Cardiac septum (tissue), 1 donor: ENCODE data around the gene KCNJ16. TPM values are rescaled to one million over a fixed set of nuclear protein-coding genes. Genes with fewer than 3 reads are reported as not detected.

Experiments
- DNase-seq: peaks from one replicate; pipeline ENCODE4 v3.0.0-alpha.2; 2020; ENCODE audit warnings: low spot score
- intact Hi-C: fragments of 100-400 bp; cut with DNase I; formaldehyde crosslinking; loops from one replicate; pipeline ENCODE4 v1.14.0; 2022
- total RNA-seq: library from RNA; stranded (reverse); fragmentation: NEBNext Ultra II Directional; extraction: Animal tissue kit (Norgen Biotek cat#: 25700); gene quantifications from one replicate; pipeline ENCODE4 v1.2.1, GENCODE V29; 2021
- donor health status: DM: no; HTN: no; CAD: no.

The KCNJ16 gene
- total RNA-seq, 1 donor from 2014 or later: not detected

DNA sequence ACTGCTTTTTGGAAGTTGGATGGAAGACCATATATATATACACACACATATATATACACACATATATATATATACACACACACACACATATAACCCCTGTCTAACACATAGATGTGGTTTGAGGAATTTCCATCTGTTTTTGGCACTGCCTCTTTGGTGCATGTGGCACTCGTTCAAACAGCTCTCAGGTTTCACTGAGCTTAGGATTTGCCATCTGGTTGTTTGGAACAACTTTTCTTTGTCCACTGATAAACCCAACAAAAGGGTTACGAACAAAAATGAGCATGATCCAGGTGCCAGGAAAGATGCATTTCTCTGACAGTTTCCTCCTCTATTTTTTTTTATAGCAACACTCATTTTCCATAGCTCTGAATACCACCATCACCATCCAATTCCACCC, 14.6 kb upstream of the KCNJ16 start:
- no peak for DNase-seq
- intact Hi-C loops: no loop called here

DNA sequence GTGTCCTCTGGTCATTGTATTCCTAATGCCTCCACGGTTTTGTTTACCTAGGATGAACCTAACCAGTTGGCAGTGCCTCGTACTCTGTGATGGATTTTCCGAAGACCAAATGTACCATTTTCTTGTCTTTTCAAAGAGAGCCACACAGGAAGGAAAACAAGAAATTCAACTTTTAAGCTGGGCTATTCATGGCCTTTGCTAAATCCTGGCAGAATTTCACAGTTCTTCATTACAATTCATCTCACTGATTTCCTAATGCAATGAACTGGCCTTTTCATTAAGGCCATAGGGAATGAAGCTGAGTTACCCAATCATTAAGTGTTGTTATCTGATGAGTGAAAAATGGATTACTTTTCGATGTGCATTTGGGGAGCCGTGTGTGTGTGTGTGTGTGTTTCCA, 7.9 kb upstream of the KCNJ16 start:
- intact Hi-C loops: no loop called here
- no peak for DNase-seq

- DNase-seq: no peak
- intact Hi-C loops: no loop called here
These were observed 4.6 kb upstream of the KCNJ16 start for GRCh38 chr17:70070305-70071027.

GRCh38 chr17:70071127-70071526, 3.9 kb upstream of the KCNJ16 start:
- no peak for DNase-seq
- intact Hi-C loops: no loop called here

DNA sequence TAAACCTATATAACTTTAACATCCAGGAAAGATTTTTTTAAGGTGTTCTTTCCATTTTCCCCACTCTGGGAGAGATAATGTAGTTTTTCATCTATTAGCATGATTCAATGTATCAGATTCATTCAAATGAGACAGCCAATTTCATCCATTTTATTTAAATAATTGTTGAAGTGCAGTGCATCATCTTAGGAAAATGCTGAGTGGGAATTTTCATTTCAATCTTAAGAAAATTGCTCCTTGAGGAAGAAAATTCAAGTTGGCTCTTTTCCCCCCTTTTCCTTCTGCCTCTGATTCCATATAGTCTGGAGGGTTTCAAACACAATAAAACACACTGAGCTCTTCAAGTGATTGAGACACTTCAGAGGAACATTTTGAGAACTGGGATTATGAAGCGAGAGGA, 3.4 kb upstream of the KCNJ16 start:
- intact Hi-C loops: no loop called here
- no peak for DNase-seq

GRCh38 chr17:70072546-70073309, 2.3 kb upstream of the KCNJ16 start:
- DNase-seq: no peak
- intact Hi-C loops: no loop called here

DNA sequence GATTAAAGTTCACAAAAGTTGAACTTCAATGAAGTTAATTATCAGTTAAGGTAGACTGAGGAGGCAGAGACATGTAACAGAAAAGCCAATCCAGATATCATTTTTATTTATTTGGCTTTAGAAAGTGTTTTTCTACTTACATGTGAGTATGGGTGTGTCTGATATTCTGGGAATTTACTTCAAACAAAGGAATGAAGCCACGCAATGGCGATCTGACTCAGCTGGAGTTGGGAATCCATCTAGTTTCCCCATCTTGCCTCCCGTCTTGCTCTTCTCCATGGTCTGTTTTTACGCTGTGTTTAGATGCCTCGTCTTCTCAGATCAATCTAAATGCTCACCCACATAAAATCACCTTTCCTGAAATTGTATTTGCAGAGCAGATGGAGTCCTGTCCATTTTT, 1.7 kb upstream of the KCNJ16 start:
- DNase-seq: no peak
- intact Hi-C loops: no loop called here

GRCh38 chr17:70073799-70074198, 1.2 kb upstream of the KCNJ16 start:
- intact Hi-C loops: no loop called here
- DNase-seq: no peak

DNA sequence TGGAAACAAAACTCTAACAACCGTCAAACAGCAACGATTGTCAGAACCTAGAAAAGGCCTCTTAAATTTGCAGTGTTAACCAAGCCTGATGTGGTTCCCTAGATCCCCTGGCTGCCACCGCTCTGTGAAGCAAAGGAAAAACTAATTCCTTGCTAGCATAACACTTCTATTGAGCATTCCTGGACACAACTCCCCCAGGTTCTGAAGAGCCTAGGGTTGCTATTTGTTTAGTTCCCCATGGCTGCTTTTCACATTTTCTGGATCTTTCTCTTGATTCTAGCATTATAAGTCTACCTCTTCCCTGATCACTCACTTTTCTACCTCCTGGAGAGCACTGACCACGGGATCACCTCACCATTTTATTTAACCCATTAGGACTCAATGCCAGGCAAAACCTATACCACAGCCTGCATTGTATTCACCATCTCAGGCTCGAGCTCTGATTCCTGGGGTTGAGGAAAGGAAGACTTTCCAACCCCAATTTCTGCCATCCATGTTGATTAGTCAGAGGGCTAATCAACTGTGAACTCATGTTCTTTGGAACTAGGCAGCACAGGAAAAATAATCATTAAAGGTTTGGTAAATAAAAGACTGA, 692 bp upstream of the KCNJ16 start:
- no peak for DNase-seq
- intact Hi-C loops: no loop called here

DNA sequence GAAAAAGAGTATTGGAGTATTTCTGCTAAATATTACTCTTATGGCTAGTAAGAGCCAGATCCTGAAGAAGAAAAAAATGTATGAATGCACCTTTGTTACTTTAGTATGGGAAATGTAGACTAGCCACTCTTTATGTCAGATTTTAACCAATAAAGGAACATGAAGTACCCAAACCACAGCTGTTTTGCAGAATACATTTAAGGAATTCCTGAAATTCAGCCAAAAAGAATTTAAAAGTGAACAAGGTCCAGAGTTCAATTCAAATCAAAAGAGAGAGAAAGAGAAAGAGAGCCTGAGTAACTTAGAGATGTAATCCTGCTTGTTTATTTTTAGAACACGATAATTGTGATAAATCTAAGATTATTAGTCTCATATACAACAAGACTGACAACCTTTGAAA, 1.2 kb downstream of the KCNJ16 start:
- intact Hi-C loops: no loop called here
- no peak for DNase-seq

DNA sequence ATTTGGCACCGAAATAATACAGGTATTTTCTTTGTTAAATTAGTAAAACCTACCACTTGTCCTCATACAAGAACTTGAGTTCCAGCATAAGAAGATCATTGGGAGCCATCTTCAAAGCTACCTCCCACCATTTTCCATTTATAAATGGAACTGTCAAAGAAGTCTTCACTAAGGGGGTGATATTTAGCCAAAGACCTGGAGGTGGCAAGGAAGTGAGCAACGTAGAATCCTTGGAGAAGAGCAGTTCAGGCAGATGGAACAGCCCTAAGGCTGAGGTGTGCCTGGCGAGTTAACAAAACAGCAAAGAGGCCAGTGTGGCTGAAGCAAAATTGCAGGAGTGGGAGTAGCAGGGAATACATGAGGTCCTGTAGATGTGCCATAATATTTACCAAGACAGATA, 1.8 kb downstream of the KCNJ16 start:
- intact Hi-C loops: no loop called here

GRCh38 chr17:70078549-70078948, 3.5 kb downstream of the KCNJ16 start:
- DNase-seq: no peak
- intact Hi-C loops: no loop called here

More for the DNA sequence above, 1.8 kb downstream of the KCNJ16 start:
- DNase-seq: no peak

- no peak for DNase-seq
These were observed 4.0 kb downstream of the KCNJ16 start for GRCh38 chr17:70078994-70079531.

DNA sequence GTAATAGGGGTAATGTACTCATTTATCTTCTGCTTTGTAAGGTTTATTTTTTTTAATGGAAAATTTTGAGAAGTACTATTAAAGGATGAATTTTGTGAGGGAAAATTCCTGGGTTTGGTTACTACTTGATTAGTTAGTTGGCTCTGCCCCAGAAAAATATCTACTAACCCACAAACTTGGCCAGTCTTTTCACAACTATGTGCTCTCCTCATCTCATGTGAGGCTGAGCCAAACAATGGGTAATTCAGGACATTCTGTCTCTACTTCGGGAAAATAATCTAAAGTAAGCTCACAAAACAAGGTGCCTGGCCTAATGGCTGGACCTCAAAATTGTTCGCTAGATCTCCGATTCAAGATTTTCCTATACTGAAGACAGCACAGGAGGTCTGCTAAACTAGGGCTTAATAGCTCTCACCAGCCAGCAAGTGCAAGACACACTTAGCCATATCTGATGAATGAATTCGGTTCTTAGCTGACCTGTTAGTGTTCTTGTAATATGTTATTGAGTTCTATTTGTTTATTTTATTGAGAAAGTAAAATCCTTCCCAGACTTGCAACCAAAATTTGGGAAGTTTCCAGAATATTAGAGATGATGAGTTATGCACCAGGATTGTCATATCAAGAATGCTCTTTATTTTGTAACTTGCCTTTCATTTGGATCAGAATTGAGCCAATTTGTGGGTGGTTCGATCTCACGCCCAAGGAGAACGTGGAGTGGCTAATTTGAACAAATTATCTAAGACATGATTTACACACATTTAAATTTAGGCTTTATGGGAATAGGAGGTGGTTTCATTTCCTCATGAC, 5.7 kb downstream of the KCNJ16 start:
- intact Hi-C loops: no loop called here
- DNase-seq: no peak

More at GRCh38 chr17:70078994-70079531, 4.0 kb downstream of the KCNJ16 start:
- intact Hi-C loops: no loop called here

DNA sequence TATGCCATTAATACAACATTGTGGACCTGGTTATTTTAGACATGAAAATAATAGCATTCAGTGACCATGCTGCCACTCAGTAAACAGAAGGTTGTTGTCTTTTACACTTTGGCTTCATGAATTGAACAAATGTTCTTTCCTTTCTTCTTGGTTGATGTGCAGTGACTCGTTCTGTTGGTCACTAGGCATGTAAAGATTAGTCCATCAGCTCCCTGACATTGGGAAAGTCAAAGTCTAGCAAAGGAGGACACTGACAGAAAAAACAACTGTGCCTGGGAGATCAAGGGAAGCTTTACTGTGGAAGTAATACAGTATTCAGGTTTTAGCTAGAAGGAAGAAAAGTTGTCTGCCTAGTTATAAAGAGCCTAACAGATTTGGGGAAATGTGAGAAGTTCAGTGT, 6.9 kb downstream of the KCNJ16 start:
- intact Hi-C loops: no loop called here
- no peak for DNase-seq

DNA sequence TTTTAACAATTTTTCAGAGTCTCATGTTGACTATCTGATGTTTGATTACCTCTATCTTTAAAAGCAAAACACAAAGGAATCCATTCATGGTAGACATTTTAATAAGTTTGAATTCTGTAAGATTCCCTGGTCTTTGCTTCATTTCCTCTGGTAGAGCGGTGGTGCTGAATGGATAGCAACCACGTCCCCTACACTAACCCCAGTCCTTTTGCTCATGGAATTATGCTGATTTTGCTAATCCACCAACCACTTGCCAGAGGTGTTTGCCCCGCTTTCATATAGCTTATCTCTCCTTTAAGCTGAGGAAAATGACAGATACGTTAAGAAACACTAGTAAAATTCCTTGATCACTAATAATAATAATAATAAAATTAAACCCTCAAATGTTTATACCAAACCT, 9.5 kb downstream of the KCNJ16 start:
- DNase-seq: no peak
- intact Hi-C loops: no loop called here

- intact Hi-C loops: no loop called here
- DNase-seq: no peak
These were observed 11.5 kb downstream of the KCNJ16 start for GRCh38 chr17:70086516-70086915.

DNA sequence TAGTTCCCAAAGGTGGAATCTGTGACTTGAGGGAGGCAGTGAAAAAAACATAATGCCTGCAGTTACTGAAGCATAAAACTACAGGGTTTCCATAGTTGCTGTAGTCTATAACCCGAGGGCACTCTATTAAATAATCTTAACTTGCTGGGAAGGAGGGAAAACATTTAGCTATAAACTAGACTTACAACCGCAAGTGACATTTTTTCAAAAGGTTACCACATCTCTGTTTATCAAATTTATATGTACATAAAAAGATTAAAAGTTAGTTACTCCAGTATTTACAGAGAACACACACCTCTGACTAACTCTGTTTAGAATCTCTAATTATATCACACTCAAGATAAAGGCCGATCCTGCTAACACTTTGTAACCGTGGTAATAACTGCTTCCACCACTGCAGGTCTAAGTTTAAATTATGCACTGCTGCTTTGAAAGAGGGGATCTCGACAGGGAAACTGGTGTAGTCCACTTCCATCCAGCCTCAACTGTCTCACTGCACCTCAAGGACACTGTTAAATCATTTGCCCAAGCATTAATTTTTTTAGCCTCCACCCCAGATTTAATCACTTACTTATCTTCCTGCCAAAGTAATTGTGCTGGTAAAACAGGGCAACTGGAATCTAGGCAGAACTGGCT, 14.6 kb downstream of the KCNJ16 start:
- DNase-seq: no peak
- intact Hi-C loops: no loop called here

GRCh38 chr17:70091005-70091568, 16.1 kb downstream of the KCNJ16 start:
- no peak for DNase-seq

More at GRCh38 chr17:70091005-70091568, 16.1 kb downstream of the KCNJ16 start:
- intact Hi-C loops: no loop called here
